ENCODE measurements around the gene TMOD1.

DNA sequence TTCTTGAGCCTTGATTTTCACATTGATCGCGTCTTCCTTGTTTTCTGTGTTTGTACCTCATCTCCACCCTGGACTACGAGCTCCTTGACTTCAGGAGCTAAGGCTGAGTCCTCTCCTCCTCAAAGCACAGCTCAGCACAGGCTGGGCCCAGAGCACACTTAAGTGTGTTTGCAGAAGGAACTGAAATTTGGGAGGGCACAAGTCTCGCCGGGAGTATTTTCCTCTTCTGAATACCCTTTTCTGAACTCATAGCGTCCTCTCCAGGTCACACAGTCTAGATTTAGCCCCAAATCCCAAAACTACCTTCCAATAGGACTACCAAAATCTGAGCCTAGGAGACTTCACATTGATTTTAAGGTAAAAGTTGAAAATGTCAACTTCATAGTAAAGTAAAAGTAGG lies 90.1 kb downstream of the TMOD1 start:
- TF ChIP-seq ISL1 (CRISPR knock-in tag; IDR thresholded peaks at IDR 0.05): no peak
- TF ChIP-seq ZFP3 (CRISPR knock-in tag; IDR thresholded peaks at IDR 0.05): no peak
- TF ChIP-seq PPARA (CRISPR knock-in tag; IDR thresholded peaks at IDR 0.05; ENCODE audit: borderline replicate concordance): no peak
- TF ChIP-seq TCF4 (CRISPR knock-in tag; IDR thresholded peaks at IDR 0.05; ENCODE audit: borderline replicate concordance): no peak
- TF ChIP-seq, protein P1, sequence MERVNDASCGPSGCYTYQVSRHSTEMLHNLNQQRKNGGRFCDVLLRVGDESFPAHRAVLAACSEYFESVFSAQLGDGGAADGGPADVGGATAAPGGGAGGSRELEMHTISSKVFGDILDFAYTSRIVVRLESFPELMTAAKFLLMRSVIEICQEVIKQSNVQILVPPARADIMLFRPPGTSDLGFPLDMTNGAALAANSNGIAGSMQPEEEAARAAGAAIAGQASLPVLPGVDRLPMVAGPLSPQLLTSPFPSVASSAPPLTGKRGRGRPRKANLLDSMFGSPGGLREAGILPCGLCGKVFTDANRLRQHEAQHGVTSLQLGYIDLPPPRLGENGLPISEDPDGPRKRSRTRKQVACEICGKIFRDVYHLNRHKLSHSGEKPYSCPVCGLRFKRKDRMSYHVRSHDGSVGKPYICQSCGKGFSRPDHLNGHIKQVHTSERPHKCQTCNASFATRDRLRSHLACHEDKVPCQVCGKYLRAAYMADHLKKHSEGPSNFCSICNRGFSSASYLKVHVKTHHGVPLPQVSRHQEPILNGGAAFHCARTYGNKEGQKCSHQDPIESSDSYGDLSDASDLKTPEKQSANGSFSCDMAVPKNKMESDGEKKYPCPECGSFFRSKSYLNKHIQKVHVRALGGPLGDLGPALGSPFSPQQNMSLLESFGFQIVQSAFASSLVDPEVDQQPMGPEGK (CRISPR knock-in tag; IDR thresholded peaks at IDR 0.05; ENCODE audit: borderline replicate concordance): no peak

Data from SK-N-SH treated with all-trans-retinoic acid at 6 μM for 48 hours (cell line).